HepG2 (cell line): ENCODE results near the gene LYRM4. TPM values are rescaled to one million over a fixed set of nuclear protein-coding genes. Genes with fewer than 3 reads are reported as not detected.

ENCODE experiments used
- ARNT2 ChIP-seq: sonication (generic); formaldehyde crosslinking; IDR thresholded peaks from 2 replicates; pipeline ENCODE4 v1.8.0; 2022; ENCODE audit warnings: mild to moderate bottlenecking, low read depth, missing genetic modification reagents, moderate library complexity
- FOSL2 ChIP-seq: sonication (generic); formaldehyde crosslinking; IDR thresholded peaks from 2 replicates; pipeline ENCODE4 v1.4.0; 2020; ENCODE audit warnings: missing genetic modification reagents
- FOXA1 ChIP-seq, 2 experiments: fragments of 450-650 bp in 1 of 2; sonication (generic) in 1 of 2; formaldehyde crosslinking in 1 of 2; IDR thresholded peaks; 2 replicates each; pipeline versions ENCODE4 v1.4.0 to v1.6.1; 2016 to 2020; ENCODE audit warnings: missing genetic modification reagents in 1 of 2
- LBX2 ChIP-seq: sonication (generic); formaldehyde crosslinking; IDR thresholded peaks from 2 replicates; pipeline ENCODE4 v1.5.0; 2020; ENCODE audit warnings: missing genetic modification reagents, mild to moderate bottlenecking, borderline replicate concordance
- MXI1 ChIP-seq: IDR thresholded peaks from 3 replicates; pipeline ENCODE4 v1.6.1; 2012; ENCODE audit warnings: low read depth, low read length, inconsistent platforms, borderline replicate concordance
- NRL ChIP-seq: sonication (generic); formaldehyde crosslinking; IDR thresholded peaks from 2 replicates; pipeline ENCODE4 v1.5.0; 2020; ENCODE audit warnings: missing genetic modification reagents, mild to moderate bottlenecking, moderate library complexity, borderline replicate concordance
- SALL2 ChIP-seq: sonication (generic); formaldehyde crosslinking; IDR thresholded peaks from 2 replicates; pipeline ENCODE4 v1.8.1; 2023; ENCODE audit warnings: mild to moderate bottlenecking, missing genetic modification reagents, inconsistent platforms
- SATB2 ChIP-seq: sonication (generic); formaldehyde crosslinking; IDR thresholded peaks from 2 replicates; pipeline ENCODE4 v1.5.0; 2020; ENCODE audit warnings: missing genetic modification reagents
- SOX6 ChIP-seq, 2 experiments: fragments of 450-650 bp in 1 of 2; sonication (generic) in 1 of 2; formaldehyde crosslinking in 1 of 2; IDR thresholded peaks; 2 replicates each; pipeline versions ENCODE4 v1.4.0 to v1.6.1; 2017 to 2020; ENCODE audit warnings: antibody characterized with exemption in 1 of 2, mild to moderate bottlenecking in 1 of 2, missing genetic modification reagents in 1 of 2
- SP4 ChIP-seq: sonication (generic); formaldehyde crosslinking; IDR thresholded peaks from 2 replicates; pipeline ENCODE4 v1.8.1; 2023; ENCODE audit warnings: mild to moderate bottlenecking, missing genetic modification reagents
- SSRP1 ChIP-seq: IDR thresholded peaks from 2 replicates; pipeline ENCODE4 v1.6.1; 2016; ENCODE audit warnings: control low read depth
- USF2 ChIP-seq, 2 experiments: sonication (generic) in 1 of 2; formaldehyde crosslinking in 1 of 2; IDR thresholded peaks; 2 replicates each; pipeline versions ENCODE4 v1.5.1 to v1.6.1; 2011 to 2020; ENCODE audit warnings: borderline replicate concordance in 1 of 2, low read depth in 1 of 2, low read length in 1 of 2, mild to moderate bottlenecking in 1 of 2, missing genetic modification reagents in 1 of 2, moderate library complexity in 1 of 2
- ZC3H13 ChIP-seq: sonication (generic); formaldehyde crosslinking; IDR thresholded peaks from 2 replicates; pipeline ENCODE4 v1.8.1; 2023; ENCODE audit warnings: mild to moderate bottlenecking, missing genetic modification reagents, moderate library complexity
- ZFP1 ChIP-seq: IDR thresholded peaks from 2 replicates; pipeline ENCODE4 v1.6.1; 2016
- ZKSCAN5 ChIP-seq: sonication (generic); formaldehyde crosslinking; IDR thresholded peaks from 2 replicates; pipeline ENCODE4 v1.5.1; 2020; ENCODE audit warnings: mild to moderate bottlenecking, missing genetic modification reagents
- ZMYM2 ChIP-seq: sonication (generic); formaldehyde crosslinking; IDR thresholded peaks from 2 replicates; pipeline ENCODE4 v1.8.0; 2022; ENCODE audit warnings: mild to moderate bottlenecking, missing genetic modification reagents
- ZMYM3 ChIP-seq: sonication (generic); formaldehyde crosslinking; IDR thresholded peaks from 2 replicates; pipeline ENCODE4 v1.5.1; 2020; ENCODE audit warnings: mild to moderate bottlenecking, missing genetic modification reagents
- ZNF121 ChIP-seq: sonication (generic); formaldehyde crosslinking; IDR thresholded peaks from 2 replicates; pipeline ENCODE4 v1.5.0; 2020; ENCODE audit warnings: mild to moderate bottlenecking, missing genetic modification reagents
- ZNF430 ChIP-seq: sonication (generic); formaldehyde crosslinking; IDR thresholded peaks from 2 replicates; pipeline ENCODE4 v1.9.0; 2021; ENCODE audit warnings: mild to moderate bottlenecking, missing genetic modification reagents
- ZNF770 ChIP-seq: sonication (generic); formaldehyde crosslinking; IDR thresholded peaks from 2 replicates; pipeline ENCODE4 v1.5.0; 2020; ENCODE audit warnings: mild to moderate bottlenecking, missing genetic modification reagents
- polyA plus RNA-seq, 8 experiments: library from polyadenylated mRNA; depleted of rRNA in 3 of 8; stranded (reverse) in 7 of 8; unstranded in 1 of 8; fragments of >200 nt; fragmentation: Illumina TruSeq in 4 of 8; extraction: Trizol in 4 of 8; gene quantifications; 2 replicates each; pipeline versions ENCODE4 v1.2.1 to v1.2.3, GENCODE V29; 2011 to 2016; ENCODE audit warnings: low read depth in 4 of 8, missing spikeins in 1 of 8, mixed read lengths in 1 of 8; ENCODE audit not compliant: insufficient read depth in 1 of 8
- total RNA-seq, 5 experiments: library from RNA; depleted of rRNA; stranded (reverse); fragments of >200 nt; fragmentation: Illumina TruSeq; extraction: Trizol; gene quantifications; 2 replicates each; pipeline ENCODE4 v1.2.3, GENCODE V29; 2016; ENCODE audit warnings: low read depth in 1 of 5

Gene LYRM4
- total and polyA plus RNA-seq, 2 of the 13 experiments (the other 11 are each of a cell fraction or from before 2014, with no cell fraction given) = 64.6 to 67.5 TPM

GRCh38 chr6:5139828-5140771, 120.7 kb downstream of the LYRM4 start (continued):
- TF ChIP-seq ZNF770 (CRISPR knock-in tag) (peak; percentile 81; the same call in 1 of the 2 replicates), SOX6 (IDR thresholded peaks at IDR 0.05) (no peak), SOX6 (CRISPR knock-in tag; IDR thresholded peaks at IDR 0.05) (peak; percentile 23; the same call in 1 of the 2 replicates), ZC3H13 (CRISPR knock-in tag) (no peak), MXI1 (no peak), ZNF430 (CRISPR knock-in tag) (no peak), SP4 (CRISPR knock-in tag) (no peak), SALL2 (no peak), FOSL2 (CRISPR knock-in tag) (no peak), SATB2 (CRISPR knock-in tag) (no peak), ZMYM3 (CRISPR knock-in tag) (peak; percentile 62), USF2 (IDR thresholded peaks at IDR 0.05; ENCODE audit: low read depth, low read length) (no peak), USF2 (CRISPR knock-in tag; IDR thresholded peaks at IDR 0.05; ENCODE audit: borderline replicate concordance) (peak; percentile 59; the same call in 1 of the 2 replicates), ZFP1 (no peak), ZKSCAN5 (CRISPR knock-in tag) (no peak), LBX2 (peak; percentile 68; the same call in 1 of the 2 replicates), ZMYM2 (CRISPR knock-in tag) (0 out of 2 replicates have a peak, but pooled peaks have one; percentile 39), ZNF121 (CRISPR knock-in tag) (peak; percentile 95), FOXA1 (IDR thresholded peaks at IDR 0.05) (no peak), FOXA1 (CRISPR knock-in tag; IDR thresholded peaks at IDR 0.05) (0 out of 2 replicates have a peak, but pooled peaks have one; percentile 16), NRL (no peak), SSRP1 (CRISPR knock-in tag) (no peak), ARNT2 (CRISPR knock-in tag) (no peak)
